ENCODE measurements around the gene RAMP3. TPM values are rescaled to one million over a fixed set of nuclear protein-coding genes. Genes with fewer than 3 reads are reported as not detected.

Gene RAMP3
- total RNA-seq, 1 experiment from 2014 or later, result not detected

DNA sequence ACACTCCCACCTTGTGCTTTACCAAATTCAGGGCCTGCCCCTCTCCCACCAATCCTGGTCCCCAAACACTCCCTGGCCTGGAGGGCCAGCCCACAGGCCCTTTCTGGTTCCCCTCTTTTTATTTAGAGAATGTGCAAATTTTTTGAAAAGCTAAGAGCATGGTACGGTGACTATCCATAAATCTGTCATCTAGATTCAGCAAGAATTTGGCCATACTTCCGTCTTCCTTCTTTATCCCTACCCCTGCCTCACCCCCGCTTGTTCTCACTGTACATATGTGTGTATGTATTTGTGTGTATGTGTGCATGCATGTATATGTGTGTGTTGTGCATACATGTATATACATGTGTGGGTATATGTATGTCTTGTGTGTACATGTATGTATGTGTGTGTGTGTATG, 38.0 kb upstream of the RAMP3 start:
- no TSS peak for BruUV-seq (replicated peaks)
- Histone ChIP-seq H3K4me3 (ENCODE audit: low read depth, low read length, poor library complexity, severe bottlenecking) (no peak overlapping the region), H3K27ac (ENCODE audit: low read depth, low read length, poor library complexity, severe bottlenecking) (no peak overlapping the region), H3K9me3 (ENCODE audit: low read depth, low read length, poor library complexity, severe bottlenecking) (no peaks in the 10 kb centered on the region), H3K4me1 (ENCODE audit: insufficient read depth, low read length, poor library complexity, severe bottlenecking) (no peaks in the 10 kb centered on the region), H3K27me3 (replicated peaks; ENCODE audit: insufficient read depth, low read depth, low read length, poor library complexity) (peaks cover 4% of the 10 kb centered on the region), H3K36me3 (ENCODE audit: insufficient read depth, low read length, poor library complexity, severe bottlenecking) (no peaks in the 10 kb centered on the region)
- intact Hi-C loops (cut with micrococcal nuclease; ENCODE audit: unreplicated experiment), result no loop called here
- CTCF ChIA-PET, result no interaction called here
- POLR2A ChIA-PET (ENCODE audit: low non-redundant PET), result no interaction called here
- TF ChIP-seq EZH2 (IDR thresholded peaks at IDR 0.05; ENCODE audit: borderline replicate concordance, low read depth, low read length, poor library complexity, severe bottlenecking), result no peak
- TF ChIP-seq, protein P1, sequence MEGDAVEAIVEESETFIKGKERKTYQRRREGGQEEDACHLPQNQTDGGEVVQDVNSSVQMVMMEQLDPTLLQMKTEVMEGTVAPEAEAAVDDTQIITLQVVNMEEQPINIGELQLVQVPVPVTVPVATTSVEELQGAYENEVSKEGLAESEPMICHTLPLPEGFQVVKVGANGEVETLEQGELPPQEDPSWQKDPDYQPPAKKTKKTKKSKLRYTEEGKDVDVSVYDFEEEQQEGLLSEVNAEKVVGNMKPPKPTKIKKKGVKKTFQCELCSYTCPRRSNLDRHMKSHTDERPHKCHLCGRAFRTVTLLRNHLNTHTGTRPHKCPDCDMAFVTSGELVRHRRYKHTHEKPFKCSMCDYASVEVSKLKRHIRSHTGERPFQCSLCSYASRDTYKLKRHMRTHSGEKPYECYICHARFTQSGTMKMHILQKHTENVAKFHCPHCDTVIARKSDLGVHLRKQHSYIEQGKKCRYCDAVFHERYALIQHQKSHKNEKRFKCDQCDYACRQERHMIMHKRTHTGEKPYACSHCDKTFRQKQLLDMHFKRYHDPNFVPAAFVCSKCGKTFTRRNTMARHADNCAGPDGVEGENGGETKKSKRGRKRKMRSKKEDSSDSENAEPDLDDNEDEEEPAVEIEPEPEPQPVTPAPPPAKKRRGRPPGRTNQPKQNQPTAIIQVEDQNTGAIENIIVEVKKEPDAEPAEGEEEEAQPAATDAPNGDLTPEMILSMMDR (conservative IDR thresholded peaks at IDR 0.05; ENCODE audit: low read depth, low read length), result no peak
- DNase-seq (ENCODE audit: low spot score), result no peak

DNA sequence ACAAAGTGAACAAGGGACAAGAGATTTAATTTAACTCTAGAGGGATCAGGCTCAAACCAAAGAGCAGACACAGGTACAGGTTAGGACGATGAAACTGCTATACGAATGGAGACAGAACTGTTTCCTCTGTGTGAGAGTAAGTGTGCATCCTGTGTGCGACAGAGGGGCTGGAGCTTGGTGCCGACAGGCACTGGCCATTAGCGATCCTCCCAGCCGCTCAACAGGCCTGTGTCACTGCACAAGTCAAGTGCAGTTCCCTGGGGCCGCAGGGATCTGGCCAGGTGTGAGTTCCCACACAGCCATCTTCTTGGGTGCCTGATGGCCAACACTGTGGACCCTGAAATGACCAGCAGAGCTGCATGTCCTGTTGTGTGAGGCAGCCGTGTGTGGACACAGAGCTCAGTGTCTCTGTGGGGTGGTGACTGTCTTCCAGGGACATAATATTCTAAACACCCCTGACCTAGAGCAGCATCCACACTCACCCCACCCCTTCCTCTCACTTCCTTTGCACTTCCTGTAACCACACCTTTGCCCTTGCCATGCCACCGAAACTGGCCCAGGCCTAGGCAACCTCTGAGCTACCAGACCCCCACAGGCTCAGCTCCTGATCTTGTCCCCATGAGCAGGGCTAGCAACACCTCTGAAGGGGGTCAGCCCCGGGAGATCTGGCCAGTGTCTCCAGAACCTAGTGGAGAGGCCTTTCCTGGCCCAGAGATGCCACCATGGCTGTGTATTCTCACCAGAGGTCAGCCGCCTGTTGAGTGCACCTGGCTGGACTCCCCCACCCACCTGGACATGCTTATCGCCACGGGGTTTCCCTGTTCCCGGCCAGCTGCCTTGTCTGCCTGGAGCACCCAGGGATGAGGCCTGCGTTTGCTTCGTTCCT, 34.4 kb upstream of the RAMP3 start:
- Histone ChIP-seq H3K9me3 (ENCODE audit: low read depth, low read length, poor library complexity, severe bottlenecking) (no peaks in the 10 kb centered on the region), H3K36me3 (ENCODE audit: insufficient read depth, low read length, poor library complexity, severe bottlenecking) (no peaks in the 10 kb centered on the region), H3K4me3 (ENCODE audit: low read depth, low read length, poor library complexity, severe bottlenecking) (no peak overlapping the region), H3K4me1 (ENCODE audit: insufficient read depth, low read length, poor library complexity, severe bottlenecking) (no peaks in the 10 kb centered on the region), H3K27me3 (replicated peaks; ENCODE audit: insufficient read depth, low read depth, low read length, poor library complexity) (no peaks in the 10 kb centered on the region), H3K27ac (ENCODE audit: low read depth, low read length, poor library complexity, severe bottlenecking) (no peak overlapping the region)
- ChIA-PET POLR2A (ENCODE audit: low non-redundant PET) (interaction anchor here (0.6 kb wide), 1 partner anchor 13 kb away, joined by 8 read pairs; no protein-coding TSS in a partner anchor), CTCF (no interaction called here)
- no peak for TF ChIP-seq EZH2 (IDR thresholded peaks at IDR 0.05; ENCODE audit: borderline replicate concordance, low read depth, low read length, poor library complexity, severe bottlenecking)
- TF ChIP-seq, protein P1 (conservative IDR thresholded peaks at IDR 0.05; ENCODE audit: low read depth, low read length), result no peak
- intact Hi-C loops (cut with micrococcal nuclease; ENCODE audit: unreplicated experiment), result no loop called here
- no TSS peak for BruUV-seq (replicated peaks)
- no peak for DNase-seq (ENCODE audit: low spot score)

DNA sequence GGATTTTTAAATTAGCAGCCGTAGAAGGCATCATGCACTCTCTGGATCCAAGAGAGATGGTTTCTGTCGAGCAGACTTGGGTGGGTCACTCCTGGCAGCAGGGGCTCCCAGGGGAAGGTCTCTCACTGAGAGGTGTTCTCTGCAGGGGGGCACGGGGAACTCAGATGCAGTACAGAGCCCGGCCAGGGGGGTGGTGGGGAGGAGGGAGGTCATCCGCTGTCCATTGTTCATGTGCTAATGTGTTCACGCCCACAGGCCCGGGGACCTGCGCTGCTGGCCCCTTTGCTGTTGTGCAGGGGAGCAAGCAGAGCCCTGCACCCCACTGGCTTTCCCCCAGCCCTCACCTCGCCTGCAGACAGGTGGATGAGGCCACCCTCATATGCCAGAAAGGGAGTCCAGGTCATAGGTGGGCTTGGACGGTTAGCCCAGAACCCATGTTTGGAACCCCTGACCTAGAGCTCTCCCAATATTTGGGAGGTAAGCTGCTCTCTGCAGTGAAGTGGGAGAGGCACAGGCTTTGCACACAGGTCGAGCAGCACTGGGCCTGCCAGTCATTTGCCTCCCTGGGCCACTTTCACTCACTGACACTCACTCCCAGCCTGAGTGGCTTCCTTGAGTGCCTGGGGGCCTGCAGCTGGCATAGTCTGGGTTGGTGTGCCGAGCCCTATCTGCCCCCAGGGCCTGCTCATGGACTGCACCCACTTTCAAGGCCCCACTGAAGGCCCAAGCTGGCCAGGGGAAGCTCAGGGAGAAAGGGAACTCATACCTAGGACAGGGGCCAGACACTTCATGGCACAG, 33.5 kb upstream of the RAMP3 start:
- H3K4me3 ChIP-seq (ENCODE audit: low read depth, low read length, poor library complexity, severe bottlenecking), result no peak overlapping the region
- DNase-seq (ENCODE audit: low spot score), result no peak
- BruUV-seq (replicated peaks), result no TSS peak
- no peaks in the 10 kb centered on the region for H3K9me3 ChIP-seq (ENCODE audit: low read depth, low read length, poor library complexity, severe bottlenecking)
- intact Hi-C loops (cut with micrococcal nuclease; ENCODE audit: unreplicated experiment), result no loop called here
- POLR2A ChIA-PET (ENCODE audit: low non-redundant PET), result no interaction called here
- no peaks in the 10 kb centered on the region for H3K36me3 ChIP-seq (ENCODE audit: insufficient read depth, low read length, poor library complexity, severe bottlenecking)
- H3K4me1 ChIP-seq (ENCODE audit: insufficient read depth, low read length, poor library complexity, severe bottlenecking), result no peaks in the 10 kb centered on the region
- H3K27me3 ChIP-seq (replicated peaks; ENCODE audit: insufficient read depth, low read depth, low read length, poor library complexity), result no peaks in the 10 kb centered on the region
- CTCF ChIA-PET, result no interaction called here
- H3K27ac ChIP-seq (ENCODE audit: low read depth, low read length, poor library complexity, severe bottlenecking), result no peak overlapping the region
- no peak for TF ChIP-seq EZH2 (IDR thresholded peaks at IDR 0.05; ENCODE audit: borderline replicate concordance, low read depth, low read length, poor library complexity, severe bottlenecking)
- TF ChIP-seq, protein P1 (conservative IDR thresholded peaks at IDR 0.05; ENCODE audit: low read depth, low read length), result no peak
